Measurements from ENCODE around the gene MINDY4. TPM values are rescaled to one million over a fixed set of nuclear protein-coding genes. Genes with fewer than 3 reads are reported as not detected.

The MINDY4 gene
- total and polyA plus RNA-seq, 10 of the 15 experiments (the other 5 are each of a cell fraction or from before 2014, with no cell fraction given) = 0.10 to 0.90 (median 0.40) TPM

GRCh38 chr7:30920584-30921539 lies 149.6 kb downstream of the MINDY4 start:
- no peak overlapping the region for H3K9ac ChIP-seq (ENCODE audit: control insufficient read depth, insufficient read depth, low read length)
- intact Hi-C loops (cut with micrococcal nuclease; ENCODE audit: unreplicated experiment) (no loop called here), in situ Hi-C loops (cut with MboI) (no loop called here)
- ATAC-seq (no peak), DNase-seq (ENCODE audit: low read depth, low spot score) (no peak), FAIRE-seq (no peak)
- no peak overlapping the region for H3K4me3 ChIP-seq
- no peaks in the 10 kb centered on the region for H4K20me1 ChIP-seq (ENCODE audit: control insufficient read depth, insufficient read depth)
- WGBS (ENCODE audit: insufficient coverage, insufficient replicate concordance, low lambda C conversion rate, missing lambda C conversion rate) = 7% methylated on average over 8 of the region's 9 CpGs
- H3K4me2 ChIP-seq (ENCODE audit: control insufficient read depth, insufficient read depth) = no peak overlapping the region
- H3K4me1 ChIP-seq (ENCODE audit: control insufficient read depth, insufficient read depth, low read length) = no peaks in the 10 kb centered on the region
- no TSS peak for BruUV-seq (replicated peaks)
- SMC1A ChIA-PET (ENCODE audit: uncharacterized antibody, unreplicated experiment) = interaction anchor here (1.0 kb wide), 1 partner anchor 201 kb away, joined by 3 read pairs; no protein-coding TSS in a partner anchor
- RAD21 ChIA-PET (ENCODE audit: unreplicated experiment) = no interaction called here
- no peaks in the 10 kb centered on the region for H3K9me3 ChIP-seq (replicated peaks; ENCODE audit: control insufficient read depth, insufficient read depth, low read length)
- H2AFZ ChIP-seq (ENCODE audit: control insufficient read depth, low read depth, low read length) = no peak overlapping the region
- CTCF ChIA-PET = no interaction called here
- H3K27me3 ChIP-seq (replicated peaks in 1 of 2; ENCODE audit: control insufficient read depth in 2 of 2, insufficient read depth in 2 of 2, low read length in 1 of 2) = no peaks in the 10 kb centered on the region; a peak in 1 of 4 replicates
- H3K36me3 ChIP-seq (ENCODE audit: control insufficient read depth in 2 of 2, insufficient read depth in 2 of 2, low read length in 1 of 2) = no peaks in the 10 kb centered on the region
- H3K79me2 ChIP-seq (ENCODE audit: control insufficient read depth, insufficient read depth, low read length) = no peaks in the 10 kb centered on the region
- POLR2A ChIA-PET = interaction anchor here (0.6 kb wide), 1 partner anchor 127 kb away, joined by 3 read pairs; no protein-coding TSS in a partner anchor
- H3K27ac ChIP-seq (ENCODE audit: control insufficient read depth, insufficient read depth) = no peak overlapping the region
- TF ChIP-seq MEF2A (IDR thresholded peaks at IDR 0.05; ENCODE audit: insufficient read depth, low read depth, low read length) (no peak), ZNF622 (IDR thresholded peaks at IDR 0.05) (no peak), ZNF592 (IDR thresholded peaks at IDR 0.05) (no peak), MYC (IDR thresholded peaks at IDR 0.05; ENCODE audit: insufficient read depth, insufficient read length, insufficient replicate concordance, low read length, severe bottlenecking) (no peak), ZNF687 (IDR thresholded peaks at IDR 0.05) (no peak), YBX1 (IDR thresholded peaks at IDR 0.05) (no peak), SIN3A (IDR thresholded peaks at IDR 0.05; ENCODE audit: low read depth, low read length) (no peak), CHD1 (IDR thresholded peaks at IDR 0.05; ENCODE audit: low read depth, low read length) (no peak), NKRF (conservative IDR thresholded peaks at IDR 0.05) (no peak), KAT2A (conservative IDR thresholded peaks at IDR 0.05; ENCODE audit: control insufficient read depth, low read depth, low read length) (no peak), CREM (IDR thresholded peaks at IDR 0.05; ENCODE audit: low read depth) (no peak)
